Vagina (tissue), 2 donors: ENCODE measurements around the gene ZNF644.
"Not testable (repeated sequence)": the region's sequence is repeated elsewhere in the genome, so short reads cannot be mapped to it uniquely, and the experiment has no call there.

Experiments
- POLR2A ChIP-seq, 2 donors: fragments of 450-650 bp; IDR thresholded peaks; one replicate each; pipeline ENCODE4 v1.6.1; 2017; ENCODE audit warnings: antibody characterized with exemption in 2 of 2, mild to moderate bottlenecking in 2 of 2, moderate library complexity in 2 of 2
- POLR2AphosphoS5 ChIP-seq, 2 donors: sonication (generic); formaldehyde crosslinking; IDR thresholded peaks; one replicate each; pipeline ENCODE4 v1.9.0; 2017; ENCODE audit warnings: antibody characterized with exemption in 2 of 2, mild to moderate bottlenecking in 2 of 2, low read depth in 1 of 2; ENCODE audit not compliant: insufficient read depth in 1 of 2
- TF ChIP-seq, protein P1 (sequence below), 3 experiments: fragments of 450-650 bp in 2 of 3; fragments of 200-600 bp in 1 of 3; sonication (generic) in 1 of 3; IDR thresholded peaks; one replicate each; pipeline ENCODE4 v1.5.1; 2017 to 2019; ENCODE audit warnings: antibody characterized with exemption in 3 of 3, mild to moderate bottlenecking in 2 of 3, moderate library complexity in 2 of 3

DNA sequence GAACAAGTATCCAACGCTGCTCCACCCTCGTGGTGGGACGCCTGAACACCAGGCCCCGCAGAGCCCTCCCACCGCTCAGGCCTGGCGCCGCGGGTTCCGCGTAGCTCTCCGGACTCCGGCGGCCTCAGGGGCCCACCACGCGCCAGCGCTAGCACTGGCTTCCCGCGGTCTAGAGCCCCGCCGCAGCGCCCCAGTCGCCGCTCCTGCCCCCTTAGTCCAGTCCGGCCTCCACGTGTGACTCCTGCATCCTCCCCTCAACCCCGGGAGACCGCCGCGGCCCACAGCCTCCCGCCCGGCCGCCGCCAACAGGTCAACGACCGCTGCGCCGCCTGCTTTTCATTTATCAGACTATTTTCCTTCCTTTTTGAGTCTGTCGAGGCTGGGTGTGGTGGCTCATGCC is 128.2 kb downstream of the ZNF644 start:
- TF ChIP-seq, protein P1, sequence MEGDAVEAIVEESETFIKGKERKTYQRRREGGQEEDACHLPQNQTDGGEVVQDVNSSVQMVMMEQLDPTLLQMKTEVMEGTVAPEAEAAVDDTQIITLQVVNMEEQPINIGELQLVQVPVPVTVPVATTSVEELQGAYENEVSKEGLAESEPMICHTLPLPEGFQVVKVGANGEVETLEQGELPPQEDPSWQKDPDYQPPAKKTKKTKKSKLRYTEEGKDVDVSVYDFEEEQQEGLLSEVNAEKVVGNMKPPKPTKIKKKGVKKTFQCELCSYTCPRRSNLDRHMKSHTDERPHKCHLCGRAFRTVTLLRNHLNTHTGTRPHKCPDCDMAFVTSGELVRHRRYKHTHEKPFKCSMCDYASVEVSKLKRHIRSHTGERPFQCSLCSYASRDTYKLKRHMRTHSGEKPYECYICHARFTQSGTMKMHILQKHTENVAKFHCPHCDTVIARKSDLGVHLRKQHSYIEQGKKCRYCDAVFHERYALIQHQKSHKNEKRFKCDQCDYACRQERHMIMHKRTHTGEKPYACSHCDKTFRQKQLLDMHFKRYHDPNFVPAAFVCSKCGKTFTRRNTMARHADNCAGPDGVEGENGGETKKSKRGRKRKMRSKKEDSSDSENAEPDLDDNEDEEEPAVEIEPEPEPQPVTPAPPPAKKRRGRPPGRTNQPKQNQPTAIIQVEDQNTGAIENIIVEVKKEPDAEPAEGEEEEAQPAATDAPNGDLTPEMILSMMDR (IDR thresholded peaks at IDR 0.05): not testable (repeated sequence)
- not testable (repeated sequence) for TF ChIP-seq POLR2AphosphoS5 (IDR thresholded peaks at IDR 0.05; ENCODE audit: insufficient read depth in 1 of 2, low read depth in 1 of 2); POLR2A (IDR thresholded peaks at IDR 0.05)
